Gastrocnemius medialis (tissue), 4 donors: ENCODE measurements around the gene EPSTI1. TPM values are rescaled to one million over a fixed set of nuclear protein-coding genes. Genes with fewer than 3 reads are reported as not detected.
A peak's percentile ranks its signal among the peaks of the same experiment; 100 is the strongest.

Experiments
- ATAC-seq, 2 donors: fragments of 150-250 bp; one replicate each; pipeline ENCODE4 v1.9.1; 2016
- DNase-seq, 2 donors: peaks; one replicate each; pipeline ENCODE4 v3.0.0-alpha.2; 2019
- H3K27ac ChIP-seq, 4 donors: fragments of 200-600 bp; sonication (generic); 1 replicate in 1 of 4; 2 replicates in 3 of 4; pipeline ENCODE4 v1.5.1; 2016 to 2018; ENCODE audit warnings: mild to moderate bottlenecking in 2 of 4, moderate library complexity in 1 of 4
- H3K27me3 ChIP-seq, 3 donors: fragments of 200-600 bp; sonication (generic) in 2 of 3; 1 replicate in 1 of 3; 2 replicates in 2 of 3; pipeline versions ENCODE4 v1.5.1 to v1.6.0; 2016 to 2019; ENCODE audit warnings: mild to moderate bottlenecking in 1 of 3, moderate library complexity in 1 of 3
- H3K36me3 ChIP-seq, 2 donors: fragments of 200-600 bp; sonication (generic) in 1 of 2; one replicate each; pipeline ENCODE4 v1.5.1; 2017 to 2018
- H3K4me1 ChIP-seq, 2 donors: fragments of 200-600 bp; sonication (generic) in 1 of 2; one replicate each; pipeline ENCODE4 v1.5.1; 2016 to 2017; ENCODE audit warnings: mild to moderate bottlenecking in 2 of 2
- H3K4me3 ChIP-seq, 4 donors: fragments of 200-600 bp; sonication (generic) in 3 of 4; 1 replicate in 1 of 4; 2 replicates in 3 of 4; pipeline ENCODE4 v1.5.1; 2016 to 2019; ENCODE audit warnings: mild to moderate bottlenecking in 2 of 4
- H3K9me3 ChIP-seq, 3 donors: fragments of 200-600 bp; sonication (generic) in 2 of 3; 1 replicate in 1 of 3; 2 replicates in 2 of 3; pipeline ENCODE4 v1.5.1; 2016 to 2019
- CTCF ChIP-seq, 5 experiments: fragments of 450-650 bp in 3 of 5; fragments of 200-600 bp in 2 of 5; sonication (generic) in 2 of 5; IDR thresholded peaks in 4 of 5; conservative IDR thresholded peaks in 1 of 5; 1 replicate in 4 of 5; 2 replicates in 1 of 5; pipeline ENCODE4 v1.5.1; 2016 to 2019; ENCODE audit warnings: antibody characterized with exemption in 5 of 5, mild to moderate bottlenecking in 3 of 5, moderate library complexity in 3 of 5
- POLR2A ChIP-seq, 2 donors: fragments of 450-650 bp; IDR thresholded peaks; one replicate each; pipeline ENCODE4 v1.6.1; 2017; ENCODE audit warnings: antibody characterized with exemption in 2 of 2, mild to moderate bottlenecking in 2 of 2, moderate library complexity in 2 of 2
- in situ Hi-C, 4 donors: fragments of 200-750 bp; cut with MboI; loops; one replicate each; pipeline versions ENCODE4 v1.15.0 to v1.8.0; 2017; ENCODE audit warnings: low sequenced_read_pairs in 4 of 4
- intact Hi-C: fragments of 100-400 bp; cut with DNase I; formaldehyde crosslinking; loops from one replicate; pipeline ENCODE4 v1.15.1; 2023; ENCODE audit warnings: low total_unique reads
- total RNA-seq, 4 donors: library from RNA; depleted of rRNA; stranded (reverse); fragments of >200 nt; gene quantifications; one replicate each; pipeline versions ENCODE4 v1.1.0 to v1.2.3, GENCODE V29; 2016

The EPSTI1 gene
- total RNA-seq, 4 donors from 2014 or later, result 0.42 to 2.0 (median 0.65) TPM

GRCh38 chr13:42905579-42905978 is 86.5 kb downstream of the EPSTI1 start:
- Histone ChIP-seq H3K27ac (no peak overlapping the region), H3K4me3 (no peak overlapping the region), H3K27me3 (no peaks in the 10 kb centered on the region), H3K36me3 (no peaks in the 10 kb centered on the region), H3K9me3 (no peaks in the 10 kb centered on the region), H3K4me1 (no peaks in the 10 kb centered on the region)
- intact Hi-C loops (no loop called here), in situ Hi-C loops (no loop called here)
- ATAC-seq (no peak), DNase-seq (no peak)
- TF ChIP-seq CTCF (IDR thresholded peaks at IDR 0.05 in 4 of 5, conservative IDR thresholded peaks at IDR 0.05 in 1 of 5) (no peak), POLR2A (IDR thresholded peaks at IDR 0.05) (no peak)

- intact Hi-C loops (no loop called here), in situ Hi-C loops (no loop called here)
- Histone ChIP-seq H3K27ac (no peak overlapping the region), H3K4me3 (no peak overlapping the region), H3K27me3 (no peaks in the 10 kb centered on the region), H3K9me3 (no peaks in the 10 kb centered on the region), H3K4me1 (peaks cover 2 to 5% of the 10 kb centered on the region in 2 donors), H3K36me3 (no peaks in the 10 kb centered on the region)
- no peak for DNase-seq
- ATAC-seq, result no peak
- TF ChIP-seq POLR2A (IDR thresholded peaks at IDR 0.05) (no peak), CTCF (IDR thresholded peaks at IDR 0.05 in 4 of 5, conservative IDR thresholded peaks at IDR 0.05 in 1 of 5) (no peak)
Observed at GRCh38 chr13:42899266-42899665, 92.8 kb downstream of the EPSTI1 start.

GRCh38 chr13:42895776-42896175 is 96.3 kb downstream of the EPSTI1 start:
- Histone ChIP-seq H3K27ac (no peak overlapping the region), H3K9me3 (no peaks in the 10 kb centered on the region), H3K36me3 (no peaks in the 10 kb centered on the region), H3K27me3 (no peaks in the 10 kb centered on the region), H3K4me1 (peaks cover 5% of the 10 kb centered on the region in 2 donors), H3K4me3 (no peak overlapping the region)
- in situ Hi-C loops, result no loop called here
- DNase-seq (no peak), ATAC-seq (no peak)
- intact Hi-C loops, result no loop called here
- no peak for TF ChIP-seq POLR2A (IDR thresholded peaks at IDR 0.05)
- TF ChIP-seq CTCF (IDR thresholded peaks at IDR 0.05 in 4 of 5, conservative IDR thresholded peaks at IDR 0.05 in 1 of 5), result no peak

- ATAC-seq, result no peak
- H3K27me3 ChIP-seq, result no peaks in the 10 kb centered on the region
- TF ChIP-seq CTCF (IDR thresholded peaks at IDR 0.05 in 4 of 5, conservative IDR thresholded peaks at IDR 0.05 in 1 of 5) (no peak), POLR2A (IDR thresholded peaks at IDR 0.05) (no peak)
- DNase-seq, result no peak
- intact Hi-C loops, result no loop called here
- no peaks in the 10 kb centered on the region for H3K9me3 ChIP-seq
- in situ Hi-C loops, result no loop called here
- no peak overlapping the region for H3K27ac ChIP-seq
- peaks cover 5% of the 10 kb centered on the region in 2 donors for H3K4me1 ChIP-seq
- H3K4me3 ChIP-seq, result no peak overlapping the region
- H3K36me3 ChIP-seq, result no peaks in the 10 kb centered on the region
Observed at GRCh38 chr13:42894765-42895243, 97.2 kb downstream of the EPSTI1 start.

- Histone ChIP-seq H3K4me3 (no peak overlapping the region), H3K36me3 (no peaks in the 10 kb centered on the region), H3K27me3 (no peaks in the 10 kb centered on the region), H3K9me3 (no peaks in the 10 kb centered on the region), H3K27ac (peak overlapping the region in 1 of 4 donors; percentile 23), H3K4me1 (peaks cover 5% of the 10 kb centered on the region in 2 donors)
- DNase-seq, result peak; percentile 7 to 19
- TF ChIP-seq CTCF (IDR thresholded peaks at IDR 0.05 in 4 of 5, conservative IDR thresholded peaks at IDR 0.05 in 1 of 5) (no peak), POLR2A (IDR thresholded peaks at IDR 0.05) (no peak)
- ATAC-seq, result peak; percentile 50 to 56
- in situ Hi-C loops (no loop called here), intact Hi-C loops (no loop called here)
Observed at GRCh38 chr13:42893214-42893671, 98.8 kb downstream of the EPSTI1 start.
